Sigmoid colon (tissue), 7 donors: ENCODE results near the gene THRA. TPM values are rescaled to one million over a fixed set of nuclear protein-coding genes. Genes with fewer than 3 reads are reported as not detected.

Source experiments
- DNase-seq: peaks from one replicate; pipeline ENCODE4 v3.0.0-alpha.2; 2019
- H3K27ac ChIP-seq, 4 donors: fragments of 200-600 bp; sonication (generic); one replicate each; pipeline ENCODE4 v1.5.1; 2016 to 2019; ENCODE audit warnings: mild to moderate bottlenecking in 1 of 4
- H3K27me3 ChIP-seq, 3 donors: fragments of 200-600 bp; sonication (generic); one replicate each; pipeline ENCODE4 v1.5.1; 2019; ENCODE audit warnings: mild to moderate bottlenecking in 1 of 3
- H3K36me3 ChIP-seq, 4 donors: fragments of 200-600 bp; sonication (generic); one replicate each; pipeline ENCODE4 v1.5.1; 2016 to 2019
- H3K4me1 ChIP-seq, 4 donors: fragments of 200-600 bp; sonication (generic); one replicate each; pipeline ENCODE4 v1.5.1; 2017 to 2019
- H3K4me3 ChIP-seq, 4 donors: fragments of 200-600 bp; sonication (generic); one replicate each; pipeline ENCODE4 v1.5.1; 2017 to 2019; ENCODE audit warnings: mild to moderate bottlenecking in 2 of 4, moderate library complexity in 1 of 4
- H3K9me3 ChIP-seq, 4 donors: fragments of 200-600 bp in 3 of 4; sonication (generic) in 3 of 4; one replicate each; pipeline versions ENCODE4 v1.5.1 to v1.6.1; 2013 to 2019
- EP300 ChIP-seq, 4 donors: sonication (generic); formaldehyde crosslinking; IDR thresholded peaks; one replicate each; pipeline ENCODE4 v1.6.1; 2017; ENCODE audit warnings: antibody characterized with exemption in 4 of 4
- POLR2A ChIP-seq, 2 donors: fragments of 450-650 bp; IDR thresholded peaks; one replicate each; pipeline ENCODE4 v1.6.1; 2016; ENCODE audit warnings: antibody characterized with exemption in 2 of 2, mild to moderate bottlenecking in 2 of 2, moderate library complexity in 2 of 2
- POLR2AphosphoS5 ChIP-seq, 4 donors: sonication (generic); formaldehyde crosslinking; IDR thresholded peaks; one replicate each; pipeline ENCODE4 v1.6.1; 2017; ENCODE audit warnings: antibody characterized with exemption in 4 of 4
- WGBS, 2 donors: extraction: QIAGEN DNeasy Blood & Tissue Kit; methylation state at CpG; one replicate each; pipeline ENCODE4 v1.1.7; 2013; 5-methylcytosine and 5-hydroxymethylcytosine counted together
- intact Hi-C: fragments of 100-400 bp; cut with DNase I; formaldehyde crosslinking; loops from one replicate; pipeline ENCODE4 v1.15.1; 2023
- polyA plus RNA-seq, 3 donors: library from polyadenylated mRNA; stranded (reverse); fragments of 200-250 nt; gene quantifications; one replicate each; pipeline ENCODE4 v1.2.3, GENCODE V29; 2013
- total RNA-seq, 4 donors: library from RNA; depleted of rRNA; stranded (reverse); fragments of >200 nt; gene quantifications; one replicate each; pipeline ENCODE4 v1.1.0, GENCODE V29; 2016
- TF ChIP-seq, protein P1 (sequence below), 4 experiments: fragments of 450-650 bp in 3 of 4; fragments of 200-600 bp in 1 of 4; IDR thresholded peaks; one replicate each; pipeline ENCODE4 v1.5.1; 2016 to 2019; ENCODE audit warnings: antibody characterized with exemption in 4 of 4, mild to moderate bottlenecking in 3 of 4, moderate library complexity in 2 of 4
- donor health status: healthy with polysubstance abuse.
- donor health status: Bipolar disorder and iron deficiency.
- donor health status: healthy.

Gene THRA
- total and polyA plus RNA-seq, 7 donors: 25.4 to 86.1 (median 78.8) TPM

- TF ChIP-seq POLR2A (IDR thresholded peaks at IDR 0.05) (no peak), POLR2AphosphoS5 (IDR thresholded peaks at IDR 0.05) (no peak), EP300 (IDR thresholded peaks at IDR 0.05) (no peak)
- TF ChIP-seq, protein P1, sequence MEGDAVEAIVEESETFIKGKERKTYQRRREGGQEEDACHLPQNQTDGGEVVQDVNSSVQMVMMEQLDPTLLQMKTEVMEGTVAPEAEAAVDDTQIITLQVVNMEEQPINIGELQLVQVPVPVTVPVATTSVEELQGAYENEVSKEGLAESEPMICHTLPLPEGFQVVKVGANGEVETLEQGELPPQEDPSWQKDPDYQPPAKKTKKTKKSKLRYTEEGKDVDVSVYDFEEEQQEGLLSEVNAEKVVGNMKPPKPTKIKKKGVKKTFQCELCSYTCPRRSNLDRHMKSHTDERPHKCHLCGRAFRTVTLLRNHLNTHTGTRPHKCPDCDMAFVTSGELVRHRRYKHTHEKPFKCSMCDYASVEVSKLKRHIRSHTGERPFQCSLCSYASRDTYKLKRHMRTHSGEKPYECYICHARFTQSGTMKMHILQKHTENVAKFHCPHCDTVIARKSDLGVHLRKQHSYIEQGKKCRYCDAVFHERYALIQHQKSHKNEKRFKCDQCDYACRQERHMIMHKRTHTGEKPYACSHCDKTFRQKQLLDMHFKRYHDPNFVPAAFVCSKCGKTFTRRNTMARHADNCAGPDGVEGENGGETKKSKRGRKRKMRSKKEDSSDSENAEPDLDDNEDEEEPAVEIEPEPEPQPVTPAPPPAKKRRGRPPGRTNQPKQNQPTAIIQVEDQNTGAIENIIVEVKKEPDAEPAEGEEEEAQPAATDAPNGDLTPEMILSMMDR (IDR thresholded peaks at IDR 0.05): no peak
- no peak overlapping the region for H3K4me3 ChIP-seq
- whole genome bisulfite sequencing, 2 donors: 81 to 83% methylated on average over 22 of the region's 22 CpGs
- H3K27me3 ChIP-seq: no peaks in the 10 kb centered on the region
- peak overlapping the region in 2 of 4 donors; percentile 6 to 9 for H3K27ac ChIP-seq
- intact Hi-C loops: loop anchor here (5.0 kb wide), 1 partner anchor 146 kb away; no protein-coding TSS in a partner anchor
- H3K4me1 ChIP-seq: peaks cover 0 to 34% (median 29%) of the 10 kb centered on the region in 4 donors
- H3K36me3 ChIP-seq: peaks cover 23 to 88% (median 42%) of the 10 kb centered on the region in 4 donors
- DNase-seq: no peak
- no peaks in the 10 kb centered on the region for H3K9me3 ChIP-seq
Measured at GRCh38 chr17:40025991-40026815, 36.6 kb upstream of the THRA start.

DNA sequence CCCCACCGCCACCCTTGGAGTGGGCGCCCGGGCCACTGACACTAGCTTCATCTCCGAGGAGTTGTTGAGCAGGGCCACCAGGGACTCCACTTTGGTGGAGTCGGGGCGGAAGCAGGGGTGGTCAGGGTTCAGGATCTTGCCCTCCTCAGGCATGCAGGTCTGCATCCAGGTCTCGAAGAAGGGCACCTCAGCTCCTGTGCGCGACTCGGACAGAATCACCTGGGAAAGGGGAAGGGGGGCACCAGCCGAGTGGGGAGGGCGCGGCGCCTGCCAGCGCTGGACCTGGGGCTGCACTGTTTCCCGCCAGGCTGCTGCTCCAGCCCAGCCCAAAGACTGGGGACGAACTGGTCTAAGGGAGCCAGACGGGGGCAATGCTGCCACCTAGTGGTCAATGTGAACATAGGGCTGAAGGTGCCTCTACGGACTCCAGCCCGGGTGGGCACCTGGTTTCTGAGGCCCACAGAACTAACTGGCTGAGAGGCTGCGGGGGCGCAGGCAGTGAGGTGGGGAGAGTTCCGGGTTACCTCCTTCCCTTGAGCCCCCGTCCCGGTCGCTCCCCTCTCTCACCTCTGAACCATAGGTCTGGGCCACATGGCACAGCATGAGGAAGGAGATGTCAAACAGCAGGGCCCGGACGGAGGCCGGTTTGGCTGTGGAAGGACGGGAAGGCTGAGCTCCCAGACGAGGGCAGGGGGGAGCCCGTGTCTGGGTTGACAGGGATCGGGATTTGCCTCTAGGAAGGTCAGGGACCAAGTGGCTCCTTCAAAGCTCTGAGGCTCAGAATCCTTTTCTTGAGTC lies 35.8 kb upstream of the THRA start:
- peaks cover 0 to 33% (median 27%) of the 10 kb centered on the region in 4 donors for H3K4me1 ChIP-seq
- H3K4me3 ChIP-seq: no peak overlapping the region
- no peaks in the 10 kb centered on the region for H3K9me3 ChIP-seq
- TF ChIP-seq, protein P1 (IDR thresholded peaks at IDR 0.05): peak; percentile 75 to 95 (median 86)
- TF ChIP-seq EP300 (IDR thresholded peaks at IDR 0.05) (no peak), POLR2AphosphoS5 (IDR thresholded peaks at IDR 0.05) (no peak), POLR2A (IDR thresholded peaks at IDR 0.05) (no peak)
- no peaks in the 10 kb centered on the region for H3K27me3 ChIP-seq
- 26 to 47% methylated on average over 33 of the region's 33 CpGs for WGBS, 2 donors
- intact Hi-C loops: loop anchor here (1.0 to 5.0 kb wide), 2 partner anchors 13 to 145 kb away; no protein-coding TSS in a partner anchor
- peak overlapping the region in 1 of 4 donors; percentile 9 for H3K27ac ChIP-seq
- H3K36me3 ChIP-seq: peaks cover 25 to 88% (median 48%) of the 10 kb centered on the region in 4 donors
- peak; percentile 94 for DNase-seq

GRCh38 chr17:40027614-40028012 lies 35.2 kb upstream of the THRA start:
- H3K4me1 ChIP-seq: peaks cover 0 to 37% (median 31%) of the 10 kb centered on the region in 4 donors
- intact Hi-C loops: loop anchor here (1.0 to 5.0 kb wide), 2 partner anchors 13 to 145 kb away; no protein-coding TSS in a partner anchor
- WGBS, 2 donors: 87% methylated on average over 5 of the region's 5 CpGs
- peaks cover 20 to 88% (median 45%) of the 10 kb centered on the region in 4 donors for H3K36me3 ChIP-seq
- no peak overlapping the region for H3K4me3 ChIP-seq
- TF ChIP-seq EP300 (IDR thresholded peaks at IDR 0.05): no peak
- TF ChIP-seq POLR2AphosphoS5 (IDR thresholded peaks at IDR 0.05): no peak
- no peak for TF ChIP-seq POLR2A (IDR thresholded peaks at IDR 0.05)
- TF ChIP-seq, protein P1 (IDR thresholded peaks at IDR 0.05): no peak
- H3K27me3 ChIP-seq: no peaks in the 10 kb centered on the region
- no peak for DNase-seq
- H3K9me3 ChIP-seq: no peaks in the 10 kb centered on the region
- no peak overlapping the region for H3K27ac ChIP-seq

DNA sequence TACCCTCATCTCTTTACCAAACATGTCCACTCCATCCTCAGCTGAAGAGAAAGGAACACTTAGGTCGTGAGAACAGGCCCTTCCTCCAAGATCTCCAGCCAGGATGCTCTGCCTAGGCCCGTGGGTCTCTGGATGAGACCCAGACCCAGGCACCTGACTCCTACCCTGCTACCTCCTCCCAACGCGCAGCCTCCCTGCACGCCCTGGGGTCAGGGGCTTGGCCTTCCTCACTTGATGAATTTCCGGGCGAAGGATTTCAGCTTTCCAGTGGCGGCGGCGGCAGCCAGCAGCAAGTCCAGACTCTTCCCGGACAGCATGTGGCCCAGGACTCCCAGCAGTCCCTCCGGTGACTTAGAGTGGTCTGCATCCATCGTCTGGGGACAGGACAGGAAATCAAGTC lies 34.2 kb upstream of the THRA start:
- Histone ChIP-seq H3K9me3 (no peaks in the 10 kb centered on the region), H3K27me3 (no peaks in the 10 kb centered on the region), H3K36me3 (peaks cover 15 to 91% (median 45%) of the 10 kb centered on the region in 4 donors), H3K27ac (no peak overlapping the region), H3K4me3 (no peak overlapping the region), H3K4me1 (peaks cover 0 to 45% (median 37%) of the 10 kb centered on the region in 4 donors)
- intact Hi-C loops: loop anchor here (5.0 kb wide), 1 partner anchor 144 kb away; no protein-coding TSS in a partner anchor
- no peak for DNase-seq
- WGBS, 2 donors: 93 to 94% methylated on average over 13 of the region's 13 CpGs
- TF ChIP-seq POLR2A (IDR thresholded peaks at IDR 0.05): no peak
- TF ChIP-seq EP300 (IDR thresholded peaks at IDR 0.05): no peak
- TF ChIP-seq, protein P1 (IDR thresholded peaks at IDR 0.05): no peak
- TF ChIP-seq POLR2AphosphoS5 (IDR thresholded peaks at IDR 0.05): no peak
